Activated effector memory CD4-positive, alpha-beta T cell treated with anti-CD3 and anti-CD28 coated beads, Interleukin-2, amount 50 U/mL, for 16 hours (primary cell): ENCODE measurements around the gene CELF2.
A peak's percentile ranks its signal among the peaks of the same experiment; 100 is the strongest.

Experiments
- DNase-seq: peaks from one replicate; pipeline ENCODE4 v3.0.0-alpha.2; 2020

Gene CELF2

DNA sequence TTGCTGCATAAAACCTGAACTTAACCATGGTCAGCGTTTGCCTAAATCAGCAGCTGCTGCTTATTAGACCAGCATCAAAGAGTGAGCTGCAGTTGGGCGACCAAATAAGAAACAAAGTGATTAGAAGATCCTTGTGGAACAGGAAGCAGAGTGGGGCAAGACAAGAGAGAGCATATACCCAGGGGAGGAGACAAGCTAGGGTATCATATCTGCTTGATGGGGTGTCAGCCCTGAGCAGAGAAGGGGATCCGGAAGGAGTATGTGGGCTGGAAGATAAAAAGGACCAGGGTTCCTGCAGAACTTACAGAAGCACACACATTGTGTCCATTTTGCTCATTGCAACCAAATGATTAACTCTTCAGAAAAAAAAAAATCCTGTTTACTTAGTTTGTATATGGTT is 213.6 kb downstream of the CELF2 start:
- no peak for DNase-seq

DNA sequence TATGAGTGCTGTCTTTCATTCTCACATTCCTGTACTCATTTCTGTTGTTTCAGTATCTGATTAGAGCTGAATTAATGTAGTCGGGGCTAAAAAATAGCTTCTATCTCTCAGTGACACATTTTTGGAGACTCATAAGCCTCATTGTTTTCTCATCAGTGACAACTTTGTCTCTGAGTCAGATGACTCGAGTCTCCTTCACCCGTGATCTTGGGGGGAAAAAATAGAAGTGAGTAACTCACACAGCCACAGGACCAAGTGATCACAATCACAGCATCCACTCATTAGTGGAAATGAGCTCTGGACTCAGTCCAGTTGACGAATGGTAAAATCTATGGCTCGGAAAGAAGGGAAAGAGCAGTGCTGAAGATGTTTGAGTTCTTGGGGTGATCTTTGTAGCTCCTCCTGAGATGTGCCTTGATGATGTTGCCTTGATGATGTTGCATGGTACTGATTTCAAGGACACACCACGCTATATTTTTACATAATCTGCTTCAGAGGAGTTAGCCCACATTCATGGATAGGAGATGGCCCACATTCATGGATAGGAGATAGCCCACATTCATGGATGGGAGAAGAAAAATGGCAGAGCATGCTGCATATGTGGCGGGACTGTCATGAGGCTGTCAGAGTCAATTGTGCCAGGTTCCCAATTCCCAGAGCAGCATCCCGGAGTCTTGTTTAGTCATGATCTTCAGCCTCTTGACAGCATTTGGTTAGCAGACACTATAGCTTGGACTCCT is 214.7 kb downstream of the CELF2 start:
- DNase-seq = no peak

DNA sequence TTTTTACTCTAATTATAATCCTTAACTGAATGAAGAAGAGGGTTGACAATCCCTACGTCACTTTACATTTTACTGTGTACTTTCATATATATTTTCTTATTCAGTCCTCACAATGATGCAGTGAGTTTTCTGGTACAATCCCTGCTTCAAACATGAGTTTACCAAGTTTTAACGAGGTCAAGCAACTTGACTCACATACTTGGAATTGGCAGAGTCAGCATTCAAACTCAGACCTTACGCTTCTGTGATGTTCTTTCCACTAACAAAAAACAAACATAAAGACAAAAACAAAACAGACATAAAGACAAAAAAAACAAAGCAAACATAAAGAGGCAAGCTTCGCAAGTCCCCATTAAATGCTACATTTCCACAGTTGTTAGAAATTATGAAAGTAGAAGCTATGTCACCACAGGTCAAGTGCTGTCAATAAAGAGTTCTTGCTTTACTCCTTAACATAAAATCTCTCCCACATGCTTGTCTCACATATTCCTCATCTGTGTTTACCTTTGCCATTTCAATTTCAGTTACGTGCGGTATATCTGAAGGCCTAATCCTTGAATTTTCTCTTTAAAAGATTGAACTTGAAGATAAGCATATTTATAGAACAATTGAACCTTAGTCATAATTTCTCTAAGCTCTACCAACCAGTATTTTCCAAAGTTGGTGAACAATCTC is 217.3 kb downstream of the CELF2 start:
- DNase-seq = no peak

DNA sequence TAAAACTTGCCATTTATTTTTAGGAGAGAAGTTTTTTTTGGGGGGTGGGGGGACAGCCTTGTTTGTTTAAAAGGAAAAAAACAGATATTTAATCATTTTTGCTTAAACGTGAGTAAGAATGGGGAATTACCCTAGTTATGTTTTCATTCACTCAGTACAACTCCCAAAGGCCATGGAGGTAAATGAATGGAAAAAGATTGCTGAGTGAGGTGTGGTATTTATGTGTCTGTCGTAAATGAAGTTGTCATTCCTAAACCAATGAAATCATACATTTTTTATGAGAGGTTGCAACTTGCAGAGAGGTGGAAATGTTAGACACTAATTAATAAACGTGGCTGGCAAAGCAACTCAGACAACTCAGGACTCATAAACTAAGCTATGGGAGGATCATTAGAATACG is 218.1 kb downstream of the CELF2 start:
- DNase-seq = no peak

DNA sequence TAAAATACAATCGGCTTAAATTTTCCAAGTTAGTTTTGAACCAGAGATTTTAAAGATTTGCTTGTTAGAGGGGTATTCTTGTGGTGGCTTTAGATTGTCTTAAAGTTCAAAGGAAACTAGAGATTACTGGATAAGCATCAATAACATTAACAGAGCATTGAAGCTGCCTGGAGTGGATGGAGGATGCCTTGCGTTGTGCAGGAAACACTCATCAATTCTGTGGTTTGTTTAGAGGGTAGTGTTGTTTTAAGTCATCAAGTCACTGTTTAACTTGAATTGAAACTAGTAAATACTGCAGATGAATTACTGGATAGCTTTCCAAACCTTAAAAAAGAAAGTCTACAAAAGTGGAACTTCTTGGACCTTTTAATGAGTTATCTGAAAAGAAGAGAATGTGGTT is 218.6 kb downstream of the CELF2 start:
- no peak for DNase-seq

DNA sequence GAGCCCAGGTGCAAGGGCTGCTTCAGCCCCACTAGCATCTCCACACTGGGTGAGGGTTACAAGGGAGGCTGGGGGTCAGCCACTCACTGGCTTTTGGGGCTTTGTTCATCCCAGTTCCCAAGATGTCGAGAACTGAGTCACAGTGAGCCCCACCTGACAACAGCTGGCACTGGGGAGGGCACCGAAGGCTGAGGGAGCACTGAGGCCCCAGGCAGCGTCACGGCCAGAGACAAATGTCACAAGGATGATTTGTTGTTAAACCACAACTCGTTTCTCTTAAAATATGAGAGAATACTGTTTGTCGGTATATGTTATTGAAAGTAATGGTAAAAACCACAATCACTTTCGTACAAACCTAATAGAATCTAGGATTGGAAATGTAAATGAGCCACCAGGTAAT is 219.9 kb downstream of the CELF2 start:
- peak; percentile 78 for DNase-seq

DNA sequence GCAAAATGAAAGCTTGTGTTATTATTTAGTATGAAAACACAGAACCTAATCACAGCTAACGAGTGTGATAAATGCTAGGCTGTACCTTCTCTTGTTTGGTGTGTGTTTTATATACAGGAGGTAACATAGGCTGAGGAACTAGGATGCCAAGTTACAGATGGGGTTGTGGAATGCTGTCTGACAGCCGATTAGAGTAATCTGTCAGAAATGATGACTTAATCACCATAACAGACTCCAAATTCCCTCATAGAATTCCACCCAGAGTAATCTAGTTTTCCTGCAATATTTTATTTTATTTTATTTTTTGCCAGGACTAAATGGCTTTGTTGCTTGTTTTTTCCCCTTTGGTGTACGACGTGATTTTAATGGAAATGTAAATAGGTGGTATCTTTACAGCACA is 221.2 kb downstream of the CELF2 start:
- DNase-seq = no peak

DNA sequence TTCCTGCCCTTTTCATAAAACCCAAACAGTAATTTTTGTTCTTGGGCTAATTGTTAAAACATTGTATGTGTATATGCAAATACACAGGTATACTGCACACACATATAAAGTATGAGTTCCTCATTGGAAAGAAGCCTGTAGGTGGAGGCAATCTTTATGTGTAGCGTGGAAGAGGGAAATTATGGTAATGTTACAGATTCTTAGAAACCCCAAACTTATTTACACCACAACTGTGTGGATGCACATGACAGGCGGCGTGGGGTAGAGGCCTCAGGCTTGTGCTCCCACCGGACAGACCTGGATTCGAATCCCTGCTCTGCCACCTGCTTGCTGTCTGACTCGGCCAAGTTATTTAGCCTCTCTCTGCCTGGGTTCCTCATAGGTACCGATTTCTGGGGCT is 223.0 kb downstream of the CELF2 start:
- no peak for DNase-seq

DNA sequence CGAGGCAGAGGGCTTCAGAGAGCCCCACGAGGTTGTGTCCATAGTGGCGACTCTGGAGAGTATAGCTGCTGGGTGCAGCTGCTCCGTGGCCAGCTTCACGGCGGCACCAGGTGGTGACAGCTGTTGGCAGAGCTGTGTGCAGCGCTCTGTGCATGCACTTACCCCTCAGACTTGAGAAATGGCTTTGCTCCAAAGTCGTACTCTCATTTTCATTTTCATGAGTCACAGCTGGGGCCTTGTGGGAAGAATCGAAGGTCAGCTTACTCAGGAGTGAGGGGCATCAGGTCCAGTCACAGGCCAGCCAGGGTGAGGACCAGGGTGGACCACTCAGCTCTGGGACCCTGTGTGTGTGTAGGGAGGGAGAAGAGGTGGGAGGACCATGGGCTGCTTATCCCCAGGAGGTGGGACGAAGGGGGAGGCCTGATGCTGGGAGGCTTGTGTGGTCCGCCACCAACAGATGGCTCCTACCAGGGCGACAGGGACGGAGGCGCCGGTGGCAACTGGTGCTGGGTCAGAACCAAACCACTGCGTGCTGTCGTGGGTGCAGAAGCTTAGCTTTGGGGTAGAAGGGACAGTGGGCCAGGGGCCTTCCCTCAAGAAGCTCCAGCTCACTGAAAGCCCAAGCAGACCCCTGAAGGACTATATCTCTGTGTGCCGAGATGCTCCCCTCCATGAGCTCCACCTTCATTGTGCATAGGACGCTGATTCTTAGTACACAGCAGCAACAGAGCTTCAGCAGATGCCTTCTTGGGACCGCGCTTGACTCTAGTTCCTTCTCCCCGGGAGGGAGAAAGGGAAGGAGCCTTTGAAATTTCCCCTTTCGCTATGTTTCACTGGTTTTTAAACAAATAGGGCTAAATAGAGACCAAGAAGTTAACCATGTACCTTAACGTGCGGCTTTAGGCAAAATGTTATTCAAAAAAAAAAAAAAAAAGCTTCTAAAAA is 225.0 kb downstream of the CELF2 start:
- no peak for DNase-seq

DNA sequence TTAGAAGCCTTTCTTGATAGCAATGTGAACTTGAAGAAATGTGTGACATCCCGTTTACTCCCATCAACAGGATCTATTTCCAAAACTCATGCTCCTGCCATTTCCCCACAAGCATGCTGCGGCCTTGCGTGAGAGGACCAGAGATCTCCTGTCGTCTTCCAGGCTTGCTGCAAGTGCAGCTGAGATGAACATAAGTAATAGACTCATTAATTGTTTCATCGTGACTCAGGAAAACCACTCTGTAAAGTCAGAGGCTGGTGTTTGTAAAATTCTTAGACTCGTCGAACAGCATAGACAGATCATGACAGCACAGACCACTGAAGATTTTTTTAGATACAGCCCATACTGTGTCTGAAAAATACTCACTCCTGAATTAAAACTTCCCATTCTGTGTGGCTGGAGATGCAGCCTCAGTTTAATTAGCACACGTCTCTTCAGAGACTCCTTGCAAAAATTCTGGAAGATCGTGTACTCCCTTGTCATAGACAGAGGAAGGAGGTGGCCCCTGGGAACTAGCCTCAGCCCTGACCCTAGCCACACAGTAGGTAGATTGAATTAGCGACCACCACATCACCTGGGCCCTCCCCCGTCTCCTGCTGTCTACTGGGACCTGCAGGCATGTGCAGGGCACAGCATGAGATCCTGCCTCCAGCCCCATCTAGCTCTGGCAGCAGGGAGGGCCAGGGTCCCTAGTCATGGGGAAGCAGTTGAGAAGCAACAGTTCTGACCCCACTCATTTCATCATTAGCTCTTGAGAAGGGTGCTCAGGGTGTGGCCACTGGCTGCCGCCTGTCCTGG is 226.0 kb downstream of the CELF2 start:
- no peak for DNase-seq

DNA sequence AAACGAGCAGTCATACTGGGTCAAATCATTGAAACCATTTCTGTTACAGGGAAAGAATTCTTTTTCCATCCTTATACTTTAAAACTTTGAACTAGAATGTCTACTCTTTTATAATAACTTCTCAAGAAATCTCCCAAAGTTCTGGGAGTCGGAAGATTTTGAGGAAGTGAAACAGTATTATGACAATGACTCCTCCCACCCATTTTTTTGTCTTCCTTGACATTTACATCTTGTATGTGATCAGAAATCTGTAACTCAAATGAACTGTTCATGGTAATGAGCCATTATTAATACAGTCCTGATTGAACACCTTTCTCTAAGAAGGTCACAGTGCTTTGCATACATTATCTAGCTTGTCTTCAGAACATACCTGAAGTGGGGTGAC is 227.4 kb downstream of the CELF2 start:
- DNase-seq = no peak

DNA sequence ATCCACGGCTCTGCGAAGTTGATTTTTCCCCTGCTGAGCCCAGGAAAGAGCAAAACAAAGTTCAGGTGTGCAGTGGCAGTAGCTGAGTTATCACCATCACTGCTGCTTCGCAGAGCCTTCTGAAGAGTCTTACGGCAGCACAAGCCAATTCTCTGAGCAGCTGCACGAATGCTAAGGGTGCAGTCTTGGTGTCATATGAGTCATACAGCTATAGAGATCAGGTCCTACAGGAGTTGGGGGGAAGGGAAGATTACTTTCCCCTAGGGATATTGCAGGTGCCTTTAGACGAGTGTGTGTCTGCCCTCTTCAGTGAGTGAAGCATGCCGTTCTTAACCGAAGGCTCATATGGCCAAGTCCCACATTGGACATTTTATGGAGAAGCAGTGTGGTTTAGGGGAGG is 227.8 kb downstream of the CELF2 start:
- no peak for DNase-seq

DNA sequence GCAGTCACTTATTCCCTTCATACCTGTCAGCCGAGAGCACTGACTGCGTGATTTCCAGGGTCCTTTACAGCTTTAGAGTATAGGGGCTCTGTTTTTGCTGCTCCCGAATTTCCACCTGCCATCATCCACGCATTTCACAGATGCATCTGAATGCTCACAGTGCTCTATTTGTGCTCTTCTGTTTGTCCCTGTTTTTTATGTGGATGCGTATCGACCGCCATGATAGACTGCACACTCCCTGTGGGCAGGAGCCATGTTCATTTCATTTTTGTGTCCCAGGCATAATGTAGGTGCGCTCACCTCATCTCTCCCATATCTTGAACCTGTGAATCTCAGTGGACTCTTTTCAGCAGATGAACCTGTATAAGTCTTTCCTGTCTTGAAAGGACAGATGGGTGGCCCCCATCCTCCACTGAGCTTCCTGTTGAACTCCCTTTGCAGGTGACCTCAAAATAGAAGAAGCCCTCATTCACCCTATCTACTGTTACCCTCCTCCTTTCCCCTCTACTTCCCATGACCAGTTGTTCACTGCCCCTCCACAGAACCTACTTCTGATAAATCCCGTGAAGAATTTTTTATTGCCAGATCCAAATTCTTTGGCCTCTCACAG is 228.4 kb downstream of the CELF2 start:
- DNase-seq = no peak

DNA sequence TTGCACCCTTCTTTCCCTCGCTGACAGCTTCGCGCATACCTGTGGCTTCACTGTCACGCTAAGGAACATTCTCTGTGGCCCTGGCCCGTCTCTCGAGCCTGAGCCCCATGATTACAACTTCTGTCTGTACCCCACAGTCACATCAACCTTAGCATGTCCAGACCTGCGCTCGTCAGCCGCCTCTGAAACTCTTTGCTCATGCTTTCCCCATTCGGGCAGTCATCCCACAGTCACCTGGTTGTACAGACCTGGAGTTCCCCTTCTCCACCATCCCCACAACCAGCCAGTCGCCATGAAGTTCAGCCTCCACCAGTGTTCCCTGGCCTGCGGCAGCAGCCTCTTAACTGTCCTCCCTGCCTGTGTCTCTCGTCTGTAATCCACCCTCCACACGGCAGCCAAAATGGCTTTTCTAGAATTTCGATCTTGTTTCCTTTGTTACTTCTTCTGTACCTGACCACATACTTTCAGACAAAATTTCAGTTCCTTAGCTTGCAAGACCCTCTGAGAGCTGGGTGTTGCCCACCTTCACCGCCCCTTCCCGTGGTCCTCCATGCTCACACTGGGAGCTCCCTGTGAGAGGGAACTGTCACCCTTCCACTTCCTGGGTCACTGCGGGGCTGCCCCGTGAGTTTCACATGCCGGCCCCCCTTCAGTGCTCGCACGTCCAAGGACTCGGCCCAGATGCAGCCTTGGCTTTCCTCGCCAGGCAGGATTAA is 229.2 kb downstream of the CELF2 start:
- DNase-seq = no peak

DNA sequence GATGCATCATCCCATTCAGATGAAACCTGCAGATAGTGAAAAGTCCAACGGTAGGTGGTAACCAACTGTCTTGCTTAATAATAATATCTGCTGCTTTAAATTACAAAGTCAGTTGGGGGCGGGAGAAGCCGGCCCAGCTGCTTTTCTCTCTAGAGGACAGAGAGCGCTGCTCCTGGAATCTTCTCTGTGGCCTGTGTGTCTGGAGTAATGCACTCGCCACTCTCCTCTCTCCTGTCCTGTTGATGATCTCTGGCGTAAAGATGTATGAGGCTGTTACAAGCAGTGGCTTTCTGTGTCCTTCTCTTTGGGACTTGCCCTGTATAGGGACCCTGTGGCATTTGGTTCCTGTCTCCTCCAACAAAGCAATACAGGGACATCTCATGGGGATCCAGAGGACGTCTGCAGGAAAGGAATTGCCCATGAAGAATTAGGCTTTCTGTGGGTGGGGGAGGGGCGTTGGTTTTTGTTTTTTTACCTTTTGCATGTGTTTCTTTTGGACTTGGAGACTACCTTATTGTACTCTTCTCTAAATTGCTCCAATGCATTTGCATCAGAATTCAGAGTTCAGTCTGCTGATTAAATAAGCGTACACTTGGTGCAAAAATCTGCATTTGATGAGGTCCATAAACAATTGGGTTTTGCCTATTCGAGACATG is 231.6 kb downstream of the CELF2 start:
- no peak for DNase-seq

DNA sequence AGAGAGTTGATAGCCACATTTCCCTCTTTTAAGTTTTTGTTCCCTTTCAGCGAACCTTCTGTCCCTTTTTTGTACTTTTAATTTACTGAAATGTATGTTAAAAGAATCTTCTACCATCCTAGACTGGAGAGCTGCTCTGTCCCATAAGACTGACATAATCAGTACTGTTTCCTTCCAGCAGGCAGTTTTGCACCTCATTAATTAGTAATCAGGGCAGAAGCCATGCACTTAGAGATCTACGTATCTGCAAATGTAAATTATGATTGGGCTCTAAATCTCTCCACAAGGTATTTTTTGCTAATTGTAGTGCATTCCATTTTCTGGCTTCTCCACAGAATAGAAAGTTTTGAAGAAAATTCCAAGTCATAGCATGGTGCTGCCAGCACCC is 232.1 kb downstream of the CELF2 start:
- DNase-seq = no peak

DNA sequence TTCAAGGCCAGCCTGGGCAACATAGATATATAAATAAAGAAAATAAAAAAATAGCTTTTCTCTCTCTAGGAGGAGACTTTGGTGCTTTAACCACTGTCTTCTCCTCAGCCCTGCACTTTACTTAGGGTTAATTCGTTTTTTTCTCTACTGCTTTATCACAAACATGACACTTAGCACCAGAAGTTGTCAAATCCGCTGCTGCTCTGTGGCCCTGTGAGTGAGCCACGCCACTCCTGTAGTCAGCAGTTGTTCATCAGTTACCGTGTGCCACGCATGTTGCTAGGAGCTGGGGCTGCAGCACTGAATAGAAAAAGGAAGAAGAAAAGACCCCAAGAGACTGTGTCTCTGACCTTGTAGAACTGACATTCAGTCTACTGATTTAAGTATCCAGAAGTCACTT is 232.6 kb downstream of the CELF2 start:
- DNase-seq = no peak

DNA sequence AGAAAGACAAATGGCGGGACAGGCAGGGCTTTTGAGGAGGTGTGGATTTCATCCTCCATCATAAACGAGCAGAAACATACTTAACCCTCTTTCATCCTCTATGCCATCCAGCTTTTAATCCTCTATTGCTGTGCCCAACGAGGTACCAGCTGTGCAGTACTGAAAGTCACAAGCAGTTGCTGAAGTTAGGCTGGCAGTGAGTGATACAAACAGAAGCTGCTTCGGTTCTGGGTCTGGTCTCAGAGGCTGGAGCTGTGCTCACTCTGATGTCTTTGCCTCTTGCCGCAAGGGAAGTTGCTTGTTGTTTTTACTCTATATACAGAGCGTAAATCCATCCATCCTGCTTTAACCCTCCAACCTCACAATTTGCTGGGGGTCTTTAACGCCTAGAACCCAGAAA is 235.2 kb downstream of the CELF2 start:
- no peak for DNase-seq

DNA sequence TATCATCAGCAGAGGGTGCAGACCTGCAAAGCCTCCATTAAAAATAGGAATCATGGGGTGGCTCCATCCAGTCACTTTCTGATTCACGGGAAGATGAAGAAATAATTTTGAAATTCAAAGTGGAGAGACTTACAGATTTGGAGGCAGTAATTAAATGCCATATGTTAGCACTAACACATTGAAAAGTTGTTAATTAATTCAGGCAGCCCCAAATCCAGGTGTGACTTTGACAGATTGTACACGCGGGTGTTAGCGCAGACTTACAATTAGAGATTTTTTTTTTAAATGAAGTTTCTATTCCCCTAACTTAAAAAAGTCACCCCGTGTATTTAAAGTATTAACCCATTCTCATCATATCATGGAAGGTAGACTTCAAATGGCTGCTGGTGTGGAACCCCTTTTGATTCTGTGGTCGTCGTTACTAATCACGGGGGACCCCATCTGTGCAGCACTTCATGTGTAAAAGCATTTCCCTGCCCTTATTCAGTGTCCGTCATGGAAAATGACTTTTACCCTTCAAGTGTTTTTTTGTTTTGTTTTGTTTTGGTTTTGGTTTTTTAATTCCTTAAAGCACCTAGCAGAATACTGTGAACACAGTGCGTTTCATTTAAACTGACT is 235.8 kb downstream of the CELF2 start:
- DNase-seq = no peak

DNA sequence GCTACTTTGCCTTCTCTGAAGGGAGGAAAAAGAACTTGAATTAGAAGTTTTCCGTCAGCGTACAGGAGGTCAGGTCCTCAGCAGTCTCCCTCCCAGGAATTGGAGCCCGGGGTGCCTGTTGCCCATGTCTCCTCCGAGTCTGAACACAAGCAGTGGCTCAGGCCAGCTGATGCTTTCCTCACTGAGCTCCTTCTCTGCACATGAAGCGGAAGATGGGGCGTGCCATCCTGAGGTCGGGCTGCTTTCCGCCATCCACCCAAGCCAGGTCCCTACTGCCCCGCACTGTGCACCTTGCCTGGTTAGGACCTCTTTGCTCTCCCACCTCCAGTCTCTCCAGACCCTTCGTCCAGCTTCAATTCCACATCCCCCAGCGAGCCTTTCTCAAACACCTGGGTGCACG is 237.5 kb downstream of the CELF2 start:
- DNase-seq = no peak
